ENCODE measurements around the gene TBC1D1.

GRCh38 chr4:37902212-37902611, 11.3 kb downstream of the TBC1D1 start:
- no peak for TF ChIP-seq CTCF (IDR thresholded peaks at IDR 0.05; ENCODE audit: insufficient read depth, low read depth, low read length)
- TF ChIP-seq EZH2 (IDR thresholded peaks at IDR 0.05; ENCODE audit: insufficient read depth, low read length), result no peak

All from astrocyte (in vitro differentiated cells and primary cell).